Dermis microvascular lymphatic vessel endothelial cell (primary cell): Measurements from ENCODE around the gene SERPINI1. TPM values are rescaled to one million over a fixed set of nuclear protein-coding genes. Genes with fewer than 3 reads are reported as not detected.

Source experiments
- DNase-seq, 2 donors: peaks; one replicate each; pipeline versions ENCODE4 v3.0.0 to v3.0.0-alpha.2; 2010; ENCODE audit warnings: low read depth in 2 of 2
- total RNA-seq: library from RNA; depleted of rRNA; stranded (reverse); fragments of >200 nt; gene quantifications from 2 replicates; pipeline ENCODE4 v1.2.1, GENCODE V29; 2014

Gene SERPINI1, protein sequence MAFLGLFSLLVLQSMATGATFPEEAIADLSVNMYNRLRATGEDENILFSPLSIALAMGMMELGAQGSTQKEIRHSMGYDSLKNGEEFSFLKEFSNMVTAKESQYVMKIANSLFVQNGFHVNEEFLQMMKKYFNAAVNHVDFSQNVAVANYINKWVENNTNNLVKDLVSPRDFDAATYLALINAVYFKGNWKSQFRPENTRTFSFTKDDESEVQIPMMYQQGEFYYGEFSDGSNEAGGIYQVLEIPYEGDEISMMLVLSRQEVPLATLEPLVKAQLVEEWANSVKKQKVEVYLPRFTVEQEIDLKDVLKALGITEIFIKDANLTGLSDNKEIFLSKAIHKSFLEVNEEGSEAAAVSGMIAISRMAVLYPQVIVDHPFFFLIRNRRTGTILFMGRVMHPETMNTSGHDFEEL
- total RNA-seq: 0.76 and 1.4 TPM in 2 replicates

GRCh38 chr3:167735233-167736138 is at the start of gene SERPINI1:
TSS of gene SERPINI1 (plus strand) at chr3:167735721. CDS start at chr3:167789129, 53,408 bp downstream.
- DNase-seq: peak; percentile 75 to 88

GRCh38 chr3:167691366-167691765 is 44.2 kb upstream of the SERPINI1 start:
- DNase-seq: no peak

DNA sequence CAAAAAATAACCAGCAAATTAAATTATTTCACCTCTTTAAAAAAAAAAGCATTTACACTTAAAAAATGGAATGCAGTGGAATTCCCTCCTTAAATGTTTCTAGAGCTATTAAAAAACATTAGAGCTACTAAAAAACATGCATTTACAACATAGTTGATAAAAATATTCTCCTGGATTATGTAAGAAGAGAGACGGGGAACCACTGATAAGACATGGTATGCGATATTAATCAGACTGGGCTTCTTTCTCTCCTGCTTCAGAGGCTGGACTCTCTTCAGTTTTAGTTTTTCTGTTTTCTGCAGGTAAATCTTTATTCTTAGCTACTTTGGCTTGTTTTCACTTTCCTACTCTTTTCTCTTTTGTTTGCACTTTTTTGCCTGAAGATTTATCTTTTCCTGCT is 41.4 kb upstream of the SERPINI1 start:
- DNase-seq: no peak

DNA sequence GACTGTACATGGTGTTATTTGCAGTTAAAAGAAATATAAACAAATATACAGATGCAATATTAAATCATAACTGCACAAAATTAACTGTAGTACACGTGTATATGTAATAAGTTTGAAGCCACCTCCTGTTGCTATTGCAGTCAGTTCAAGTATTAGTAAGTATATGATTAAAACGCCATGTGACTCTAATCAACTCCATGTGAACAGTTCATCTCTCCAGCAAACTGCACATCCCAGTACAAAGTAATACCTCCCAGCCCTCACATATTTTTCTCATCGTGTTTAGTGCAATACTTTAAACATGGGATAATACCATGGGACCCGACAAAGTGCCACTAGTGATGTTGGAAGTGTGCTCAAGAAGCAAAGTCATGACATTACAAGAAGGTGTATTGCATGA is 35.5 kb upstream of the SERPINI1 start:
- no peak for DNase-seq

- DNase-seq: no peak
Measured at GRCh38 chr3:167700926-167701325, 34.6 kb upstream of the SERPINI1 start.

GRCh38 chr3:167705840-167706239 is 29.7 kb upstream of the SERPINI1 start:
- peak in 1 of 2 donors; percentile 4 for DNase-seq

DNA sequence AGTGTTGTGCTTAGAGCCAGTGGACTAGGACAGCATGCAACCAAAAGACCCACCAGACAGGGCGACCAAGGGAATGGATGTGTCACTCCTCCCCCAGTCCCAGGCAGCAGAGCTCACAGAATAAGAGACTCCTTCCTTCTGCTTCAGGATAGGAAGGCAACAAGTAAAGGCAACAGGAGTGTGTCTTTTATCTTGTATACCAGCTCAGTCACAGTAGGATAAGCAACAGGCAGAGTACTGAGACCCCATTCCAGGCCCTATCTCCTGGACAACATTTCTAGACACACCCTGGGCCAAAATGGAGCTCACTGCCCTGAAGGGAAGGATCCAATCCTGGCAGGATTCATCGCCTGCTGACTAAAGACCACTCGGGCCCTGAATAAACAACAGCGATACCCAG is 25.8 kb upstream of the SERPINI1 start:
- no peak for DNase-seq

GRCh38 chr3:167710552-167710951 is 25.0 kb upstream of the SERPINI1 start:
- no peak for DNase-seq

DNA sequence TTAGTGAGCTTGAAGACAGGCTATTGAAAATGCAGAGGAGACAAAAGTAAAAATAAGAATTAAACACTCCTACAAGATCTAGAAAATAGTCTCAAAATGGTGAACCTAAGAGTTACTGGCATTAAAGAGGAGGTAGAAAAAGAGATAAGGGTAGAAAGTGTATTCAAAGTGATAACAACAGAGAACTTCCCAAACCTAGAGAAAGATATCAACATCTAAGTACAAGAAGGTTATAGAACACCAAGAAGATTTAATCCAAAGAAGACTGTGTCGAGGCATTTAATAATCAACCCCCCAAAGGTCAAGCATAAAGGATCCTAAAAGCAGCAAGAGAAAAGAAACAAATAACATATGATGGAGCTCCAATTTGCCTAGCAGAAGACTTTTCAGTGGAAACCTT is 24.1 kb upstream of the SERPINI1 start:
- DNase-seq: no peak

DNA sequence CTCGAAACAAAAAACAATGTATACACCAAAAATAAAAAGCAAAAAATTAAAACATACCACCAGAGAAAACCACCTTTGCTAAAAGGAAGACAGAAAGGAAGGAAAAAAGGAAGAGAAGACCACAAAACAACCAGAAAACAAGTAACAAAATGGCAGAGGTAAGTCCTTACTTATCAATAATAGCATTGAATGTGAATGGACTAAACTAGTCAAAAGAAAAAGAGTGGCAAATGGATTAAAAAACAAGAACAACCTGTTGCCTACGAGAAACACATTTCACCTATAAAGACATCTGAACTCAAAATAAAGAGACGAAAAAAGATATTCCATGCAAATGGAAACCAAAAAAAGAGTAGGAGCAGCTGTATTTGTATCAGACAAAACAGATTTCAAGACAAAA is 23.1 kb upstream of the SERPINI1 start:
- no peak for DNase-seq

GRCh38 chr3:167714871-167715270 is 20.6 kb upstream of the SERPINI1 start:
- no peak for DNase-seq

- DNase-seq: no peak
Measured at GRCh38 chr3:167716920-167717319, 18.6 kb upstream of the SERPINI1 start.

- DNase-seq: no peak
Measured at GRCh38 chr3:167718582-167718981, 16.9 kb upstream of the SERPINI1 start.

DNA sequence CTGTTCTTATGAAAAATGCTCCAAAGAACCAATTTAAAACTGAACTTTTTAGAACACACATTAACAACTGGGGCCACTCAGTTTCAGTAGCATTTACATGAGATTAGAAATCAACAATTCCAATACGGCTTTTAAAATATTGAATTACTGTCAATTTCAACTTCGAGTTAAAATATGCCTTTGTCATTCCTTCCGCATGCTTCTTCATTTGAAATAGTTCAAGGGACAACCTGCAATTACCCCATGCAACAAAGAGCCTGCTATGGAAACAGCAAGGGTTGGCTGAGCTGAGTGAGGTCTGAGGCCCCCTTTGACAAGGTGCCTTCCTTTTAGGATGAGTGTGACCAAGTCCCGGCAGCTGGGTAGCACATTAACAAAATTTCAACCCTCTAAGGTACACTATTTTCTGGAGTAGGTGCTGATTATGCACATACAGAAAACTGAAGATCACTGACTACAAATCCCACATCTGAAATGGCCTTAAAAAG is 12.5 kb upstream of the SERPINI1 start:
- DNase-seq: no peak

GRCh38 chr3:167723872-167724271 is 11.6 kb upstream of the SERPINI1 start:
- DNase-seq: no peak

DNA sequence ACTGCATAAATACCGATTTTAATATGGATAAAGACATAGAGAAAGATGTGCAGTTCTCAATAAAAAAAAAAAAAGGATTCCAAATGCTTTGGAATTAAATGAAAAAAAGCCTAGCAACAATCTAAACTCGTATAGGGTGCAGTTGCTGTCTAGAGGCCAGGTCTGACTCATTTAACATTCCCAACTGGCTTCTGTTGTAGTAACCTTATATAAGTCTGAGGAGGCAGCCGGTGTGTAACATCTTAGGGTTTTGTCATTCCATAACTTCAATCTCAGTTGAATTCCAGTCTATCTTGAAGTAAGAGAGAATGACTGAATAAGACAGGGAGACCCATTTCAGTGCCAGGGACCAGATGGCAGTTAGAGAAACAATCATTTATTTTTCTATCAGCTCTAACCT is 7.3 kb upstream of the SERPINI1 start:
- no peak for DNase-seq

- no peak for DNase-seq
Measured at GRCh38 chr3:167728632-167729323, 6.7 kb upstream of the SERPINI1 start.

GRCh38 chr3:167729591-167729990 is 5.9 kb upstream of the SERPINI1 start:
- no peak for DNase-seq

- no peak for DNase-seq
Measured at GRCh38 chr3:167731393-167731792, 4.1 kb upstream of the SERPINI1 start.

- DNase-seq: no peak
Measured at GRCh38 chr3:167732313-167733065, 3.0 kb upstream of the SERPINI1 start.

GRCh38 chr3:167733961-167734497 is 1.5 kb upstream of the SERPINI1 start:
- DNase-seq: peak in 1 of 2 donors; percentile 18
